Activated CD8-positive, alpha-beta memory T cell treated with anti-CD3 and anti-CD28 coated beads for 36 hours (primary cell): Measurements from ENCODE around the gene LRRC4C. TPM values are rescaled to one million over a fixed set of nuclear protein-coding genes. Genes with fewer than 3 reads are reported as not detected.

ENCODE experiments used
- CTCF ChIA-PET: fragments of 350-600 bp; sonication (Branson Sonifier 250); formaldehyde crosslinking; loops from one replicate; lab custom pipeline; 2021; ENCODE audit warnings: antibody characterized with exemption; lab: Charles Lee
- POLR2A ChIA-PET: fragments of 350-600 bp; sonication (Branson Sonifier 250); formaldehyde crosslinking; loops from one replicate; lab custom pipeline; 2021; ENCODE audit warnings: antibody characterized with exemption; lab: Charles Lee
- total RNA-seq, 2 experiments: library from RNA; stranded (reverse); gene quantifications; one replicate each; pipeline ENCODE4 v1.2.3, GENCODE V29; 2021

The LRRC4C gene
- total RNA-seq, 2 experiments from 2014 or later, result not detected

GRCh38 chr11:40360206-40360798 lies 1099.2 kb downstream of the LRRC4C start:
- POLR2A ChIA-PET, result no interaction called here
- CTCF ChIA-PET, result no interaction called here

- POLR2A ChIA-PET, result no interaction called here
- CTCF ChIA-PET, result no interaction called here
Measured at GRCh38 chr11:40354121-40354520, 1105.3 kb downstream of the LRRC4C start.

GRCh38 chr11:40340911-40341310 lies 1118.5 kb downstream of the LRRC4C start:
- ChIA-PET CTCF (no interaction called here), POLR2A (no interaction called here)

GRCh38 chr11:40338739-40339138 lies 1120.7 kb downstream of the LRRC4C start:
- POLR2A ChIA-PET, result no interaction called here
- CTCF ChIA-PET, result no interaction called here

- ChIA-PET CTCF (no interaction called here), POLR2A (no interaction called here)
Measured at GRCh38 chr11:40338062-40338461, 1121.4 kb downstream of the LRRC4C start.

- ChIA-PET POLR2A (no interaction called here), CTCF (no interaction called here)
Measured at GRCh38 chr11:40337118-40337517, 1122.3 kb downstream of the LRRC4C start.

- ChIA-PET POLR2A (no interaction called here), CTCF (no interaction called here)
Measured at GRCh38 chr11:40328890-40329614, 1130.4 kb downstream of the LRRC4C start.

GRCh38 chr11:40323241-40323640 lies 1136.2 kb downstream of the LRRC4C start:
- ChIA-PET CTCF (no interaction called here), POLR2A (no interaction called here)

- POLR2A ChIA-PET, result no interaction called here
- CTCF ChIA-PET, result no interaction called here
Measured at GRCh38 chr11:40321537-40321936, 1137.9 kb downstream of the LRRC4C start.

GRCh38 chr11:40316171-40316570 lies 1143.3 kb downstream of the LRRC4C start:
- ChIA-PET POLR2A (no interaction called here), CTCF (no interaction called here)

GRCh38 chr11:40315122-40315521 lies 1144.3 kb downstream of the LRRC4C start:
- POLR2A ChIA-PET, result no interaction called here
- CTCF ChIA-PET, result no interaction called here

GRCh38 chr11:40314327-40314726 lies 1145.1 kb downstream of the LRRC4C start:
- ChIA-PET POLR2A (no interaction called here), CTCF (no interaction called here)

GRCh38 chr11:40306938-40307548 lies 1152.4 kb downstream of the LRRC4C start:
- ChIA-PET POLR2A (no interaction called here), CTCF (interaction anchor here (1.1 kb wide), 1 partner anchor 9 kb away, joined by 3 read pairs; no protein-coding TSS in a partner anchor)

- CTCF ChIA-PET, result no interaction called here
- POLR2A ChIA-PET, result no interaction called here
Measured at GRCh38 chr11:40302669-40303068, 1156.8 kb downstream of the LRRC4C start.

- ChIA-PET CTCF (no interaction called here), POLR2A (no interaction called here)
Measured at GRCh38 chr11:40295466-40295865, 1164.0 kb downstream of the LRRC4C start.

- ChIA-PET CTCF (interaction anchor here (1.0 kb wide), 1 partner anchor 11 kb away, joined by 3 read pairs; no protein-coding TSS in a partner anchor), POLR2A (no interaction called here)
Measured at GRCh38 chr11:40294741-40295140, 1164.7 kb downstream of the LRRC4C start.

- POLR2A ChIA-PET, result no interaction called here
- CTCF ChIA-PET, result interaction anchor here (1.0 kb wide), 1 partner anchor 11 kb away, joined by 3 read pairs; no protein-coding TSS in a partner anchor
Measured at GRCh38 chr11:40294349-40294735, 1165.1 kb downstream of the LRRC4C start.

- ChIA-PET POLR2A (no interaction called here), CTCF (interaction anchor here (1.0 to 1.6 kb wide), 2 partner anchors 10 to 11 kb away, joined by 3 to 6 read pairs; no protein-coding TSS in a partner anchor)
Measured at GRCh38 chr11:40293655-40294348, 1165.7 kb downstream of the LRRC4C start.

GRCh38 chr11:40292721-40293508 lies 1166.5 kb downstream of the LRRC4C start:
- POLR2A ChIA-PET, result no interaction called here
- CTCF ChIA-PET, result interaction anchor here (1.6 kb wide), 1 partner anchor 11 kb away, joined by 6 read pairs; no protein-coding TSS in a partner anchor
